K562 (cell line): Measurements from ENCODE around the gene SON. TPM values are rescaled to one million over a fixed set of nuclear protein-coding genes. Genes with fewer than 3 reads are reported as not detected.

Source experiments
- CEBPG ChIP-seq, 3 experiments: fragments of 200-800 bp in 1 of 3; sonication (Bioruptor generic) in 1 of 3; sonication (generic) in 1 of 3; formaldehyde crosslinking in 1 of 3; IDR thresholded peaks in 2 of 3; conservative IDR thresholded peaks in 1 of 3; 2 replicates each; pipeline versions ENCODE4 v1.6.1 to v1.8.0; 2016 to 2022; ENCODE audit warnings: missing compliant biosample characterization in 2 of 3, missing genetic modification characterization in 2 of 3, mild to moderate bottlenecking in 1 of 3, missing genetic modification reagents in 1 of 3
- CREBBP ChIP-seq: IDR thresholded peaks from one replicate; pipeline ENCODE4 v1.6.1; 2012; ENCODE audit warnings: low read depth, mild to moderate bottlenecking, control low read depth, inconsistent platforms, low read length
- GTF2E2 ChIP-seq: fragments of 200-800 bp; sonication (Bioruptor generic); IDR thresholded peaks from 2 replicates; pipeline ENCODE4 v1.6.1; 2016; ENCODE audit warnings: missing genetic modification characterization, missing compliant biosample characterization
- MAZ ChIP-seq, 2 experiments: fragments of 450-650 bp in 1 of 2; sonication (generic) in 1 of 2; formaldehyde crosslinking; IDR thresholded peaks in 1 of 2; conservative IDR thresholded peaks in 1 of 2; 2 replicates each; pipeline versions ENCODE4 v1.4.0 to v1.5.0; 2020; ENCODE audit warnings: mild to moderate bottlenecking in 1 of 2, missing genetic modification reagents in 1 of 2
- MBD2 ChIP-seq: sonication (generic); IDR thresholded peaks from 2 replicates; pipeline ENCODE4 v1.6.1; 2016; ENCODE audit warnings: low read depth, borderline replicate concordance
- MCM7 ChIP-seq, 2 experiments: fragments of 450-650 bp; IDR thresholded peaks; 2 replicates each; pipeline ENCODE4 v1.6.1; 2016 to 2018
- MXI1 ChIP-seq: IDR thresholded peaks from 2 replicates; pipeline ENCODE4 v1.6.1; 2011; ENCODE audit warnings: low read depth, mild to moderate bottlenecking, improper control_type of control experiment, low read length
- NFE2 ChIP-seq: IDR thresholded peaks from 2 replicates; pipeline ENCODE4 v1.6.1; 2014; ENCODE audit warnings: antibody characterized with exemption, low read depth
- NUFIP1 ChIP-seq: fragments of 450-650 bp; IDR thresholded peaks from 2 replicates; pipeline ENCODE4 v1.6.1; 2018; ENCODE audit not compliant: partially characterized antibody
- SAP30 ChIP-seq: fragments of 200-600 bp; sonication (generic); IDR thresholded peaks from 2 replicates; pipeline ENCODE4 v1.6.1; 2012; ENCODE audit warnings: borderline replicate concordance, low read depth, mild to moderate bottlenecking, moderate library complexity, low read length, control low read depth, inconsistent platforms; ENCODE audit not compliant: insufficient read depth, poor library complexity, severe bottlenecking
- SMAD2 ChIP-seq: fragments of 150-350 bp; IDR thresholded peaks from 2 replicates; pipeline ENCODE4 v1.6.1; 2014; ENCODE audit warnings: low read depth, mild to moderate bottlenecking, low read length
- SMAD4 ChIP-seq: fragments of 250-450 bp; sonication (Bioruptor Pico); conservative IDR thresholded peaks from 2 replicates; pipeline ENCODE4 v1.8.0; 2021; ENCODE audit warnings: inconsistent platforms, mild to moderate bottlenecking, moderate library complexity
- SREBF1 ChIP-seq: fragments of 150-350 bp; IDR thresholded peaks from 2 replicates; pipeline ENCODE4 v1.6.1; 2014; ENCODE audit warnings: antibody characterized with exemption, low read depth, low read length, borderline replicate concordance
- TCF7 ChIP-seq: sonication (generic); IDR thresholded peaks from 2 replicates; pipeline ENCODE4 v1.6.1; 2016; ENCODE audit warnings: antibody characterized with exemption, borderline replicate concordance
- ZBTB1 ChIP-seq: sonication (generic); formaldehyde crosslinking; IDR thresholded peaks from 2 replicates; pipeline ENCODE4 v1.8.1; 2023; ENCODE audit warnings: missing genetic modification reagents, low read depth, mild to moderate bottlenecking, borderline replicate concordance
- ZBTB8A ChIP-seq: fragments of 450-650 bp; IDR thresholded peaks from 2 replicates; pipeline ENCODE4 v1.6.1; 2018; ENCODE audit warnings: mild to moderate bottlenecking, moderate library complexity; ENCODE audit not compliant: partially characterized antibody
- ZFP30 ChIP-seq: fragments of 250-450 bp; sonication (Bioruptor Pico); IDR thresholded peaks from 2 replicates; pipeline ENCODE4 v1.8.0; 2022; ENCODE audit warnings: moderate library complexity, mild to moderate bottlenecking, inconsistent platforms, borderline replicate concordance
- ZNF146 ChIP-seq: IDR thresholded peaks from one replicate; pipeline ENCODE4 v1.6.1; 2018; ENCODE audit warnings: missing compliant biosample characterization; ENCODE audit not compliant: unreplicated experiment
- ZNF57 ChIP-seq: fragments of 450-650 bp; formaldehyde crosslinking; IDR thresholded peaks from 2 replicates; pipeline ENCODE4 v1.4.0; 2020; ENCODE audit warnings: mild to moderate bottlenecking, moderate library complexity
- ZNF766 ChIP-seq: fragments of 200-800 bp; sonication (Bioruptor generic); conservative IDR thresholded peaks from 2 replicates; pipeline ENCODE4 v1.6.1; 2016; ENCODE audit warnings: missing genetic modification characterization, missing compliant biosample characterization
- polyA plus RNA-seq, 8 experiments: library from polyadenylated mRNA; depleted of rRNA in 4 of 8; stranded (reverse) in 5 of 8; unstranded in 3 of 8; fragments of >200 nt; fragmentation: Nextera tagmentation in 2 of 8; fragmentation: Illumina TruSeq in 1 of 8; extraction: Ambion mirVana in 2 of 8; extraction: Trizol in 1 of 8; gene quantifications; 2 replicates each; pipeline versions ENCODE4 v1.2.1 to v1.2.3, GENCODE V29; 2011 to 2014; ENCODE audit warnings: inconsistent platforms in 1 of 8, missing spikeins in 1 of 8
- total RNA-seq, 7 experiments: library from RNA; depleted of rRNA in 6 of 7; stranded (reverse); fragments of >200 nt in 6 of 7; fragmentation: Illumina TruSeq in 2 of 7; extraction: Trizol in 2 of 7; gene quantifications; 2 replicates each; pipeline versions ENCODE4 v1.2.1 to v1.2.3, GENCODE V29; 2011 to 2021; ENCODE audit warnings: low replicate concordance in 1 of 7
- TF ChIP-seq, protein P1 (sequence below): fragments of 450-650 bp; IDR thresholded peaks from 2 replicates; pipeline ENCODE4 v1.7.0; 2016; ENCODE audit warnings: borderline replicate concordance
- TF ChIP-seq, protein P2 (sequence below), 2 experiments: fragments of 450-650 bp; conservative IDR thresholded peaks; 2 replicates each; pipeline ENCODE4 v1.6.1; 2017; ENCODE audit warnings: mild to moderate bottlenecking in 2 of 2, moderate library complexity in 2 of 2
- TF ChIP-seq, protein P3 (sequence below): fragments of 450-650 bp; IDR thresholded peaks from one replicate; pipeline ENCODE4 v1.6.1; 2018; ENCODE audit warnings: mild to moderate bottlenecking, moderate library complexity; ENCODE audit not compliant: partially characterized antibody

SON gene
- total and polyA plus RNA-seq, 9 of the 15 experiments (the other 6 are each of a cell fraction or from before 2014, with no cell fraction given) = 105 to 742 (median 187) TPM

DNA sequence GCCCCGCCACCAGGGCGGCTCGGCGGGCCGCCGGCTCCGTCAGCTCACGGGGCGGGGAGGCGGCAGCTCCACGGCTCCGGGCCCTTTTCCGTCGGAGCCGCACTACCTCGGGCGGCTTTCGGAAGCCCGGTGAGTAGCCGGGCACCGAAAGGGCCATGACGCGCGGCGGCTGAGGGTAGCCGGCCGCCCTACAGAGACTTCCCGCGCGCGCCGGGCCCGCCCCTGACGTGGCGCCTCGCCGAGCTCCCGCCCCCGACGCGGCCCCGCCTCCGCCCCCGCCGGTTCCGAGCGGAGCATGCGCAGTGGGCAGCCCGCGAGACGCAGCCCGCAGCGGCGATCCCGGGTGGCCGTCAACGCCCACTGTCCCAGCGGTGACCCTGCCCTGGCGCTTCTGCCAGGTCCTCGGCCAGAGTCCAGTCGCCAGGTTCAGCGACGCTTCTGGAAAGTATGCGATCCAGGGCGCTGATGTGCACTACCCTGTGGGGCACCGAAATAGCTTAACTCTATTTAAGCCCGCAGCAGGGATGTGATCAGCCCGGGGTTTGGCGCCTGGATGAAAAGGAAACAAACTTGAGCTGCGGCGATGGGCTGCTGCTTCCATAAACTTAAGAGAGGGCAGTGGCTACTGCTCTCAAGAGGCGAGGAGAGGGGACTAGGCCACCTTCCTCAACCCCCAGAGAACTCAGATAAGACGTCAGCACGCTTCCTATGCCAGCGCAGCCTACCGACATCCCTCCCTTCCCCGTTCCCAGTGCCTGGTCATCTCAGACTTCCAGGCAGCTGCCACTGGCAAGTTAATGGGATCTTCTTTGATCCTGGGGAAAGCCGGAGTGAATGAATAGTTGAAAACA, 45.9 kb downstream of the SON start, which contains the start of gene DONSON (continued):
- peak; percentile 44; the same call in 1 of the 2 replicates for TF ChIP-seq ZBTB1
- peak; percentile 36; the same call in 1 of the 2 replicates for TF ChIP-seq MBD2
- no peak for TF ChIP-seq SREBF1
- no peak for TF ChIP-seq CEBPG (CRISPR knock-in tag; IDR thresholded peaks at IDR 0.05)
- TF ChIP-seq CEBPG (tag; conservative IDR thresholded peaks at IDR 0.05 in 1 of 2, IDR thresholded peaks at IDR 0.05 in 1 of 2) = no peak
- TF ChIP-seq MCM7 (IDR thresholded peaks at IDR 0.05) = no peak
- TF ChIP-seq ZNF766 (CRISPR knock-in tag) = no peak
- no peak for TF ChIP-seq ZBTB8A
- TF ChIP-seq MAZ (CRISPR knock-in tag; conservative IDR thresholded peaks at IDR 0.05 in 1 of 2, IDR thresholded peaks at IDR 0.05 in 1 of 2) = peak; percentile 29 to 87
- TF ChIP-seq MXI1 = no peak
- TF ChIP-seq ZNF57 (CRISPR knock-in tag) = no peak
- peak; percentile 55 for TF ChIP-seq GTF2E2 (tag)
- no peak for TF ChIP-seq TCF7
- TF ChIP-seq NUFIP1 = no peak
- TF ChIP-seq, protein P1, sequence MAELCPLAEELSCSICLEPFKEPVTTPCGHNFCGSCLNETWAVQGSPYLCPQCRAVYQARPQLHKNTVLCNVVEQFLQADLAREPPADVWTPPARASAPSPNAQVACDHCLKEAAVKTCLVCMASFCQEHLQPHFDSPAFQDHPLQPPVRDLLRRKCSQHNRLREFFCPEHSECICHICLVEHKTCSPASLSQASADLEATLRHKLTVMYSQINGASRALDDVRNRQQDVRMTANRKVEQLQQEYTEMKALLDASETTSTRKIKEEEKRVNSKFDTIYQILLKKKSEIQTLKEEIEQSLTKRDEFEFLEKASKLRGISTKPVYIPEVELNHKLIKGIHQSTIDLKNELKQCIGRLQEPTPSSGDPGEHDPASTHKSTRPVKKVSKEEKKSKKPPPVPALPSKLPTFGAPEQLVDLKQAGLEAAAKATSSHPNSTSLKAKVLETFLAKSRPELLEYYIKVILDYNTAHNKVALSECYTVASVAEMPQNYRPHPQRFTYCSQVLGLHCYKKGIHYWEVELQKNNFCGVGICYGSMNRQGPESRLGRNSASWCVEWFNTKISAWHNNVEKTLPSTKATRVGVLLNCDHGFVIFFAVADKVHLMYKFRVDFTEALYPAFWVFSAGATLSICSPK = no peak
- TF ChIP-seq SMAD4 (CRISPR knock-in tag) = peak; percentile 68; the same call in 1 of the 2 replicates
- TF ChIP-seq, protein P2, sequence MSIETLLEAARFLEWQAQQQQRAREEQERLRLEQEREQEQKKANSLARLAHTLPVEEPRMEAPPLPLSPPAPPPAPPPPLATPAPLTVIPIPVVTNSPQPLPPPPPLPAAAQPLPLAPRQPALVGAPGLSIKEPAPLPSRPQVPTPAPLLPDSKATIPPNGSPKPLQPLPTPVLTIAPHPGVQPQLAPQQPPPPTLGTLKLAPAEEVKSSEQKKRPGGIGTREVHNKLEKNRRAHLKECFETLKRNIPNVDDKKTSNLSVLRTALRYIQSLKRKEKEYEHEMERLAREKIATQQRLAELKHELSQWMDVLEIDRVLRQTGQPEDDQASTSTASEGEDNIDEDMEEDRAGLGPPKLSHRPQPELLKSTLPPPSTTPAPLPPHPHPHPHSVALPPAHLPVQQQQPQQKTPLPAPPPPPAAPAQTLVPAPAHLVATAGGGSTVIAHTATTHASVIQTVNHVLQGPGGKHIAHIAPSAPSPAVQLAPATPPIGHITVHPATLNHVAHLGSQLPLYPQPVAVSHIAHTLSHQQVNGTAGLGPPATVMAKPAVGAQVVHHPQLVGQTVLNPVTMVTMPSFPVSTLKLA (conservative IDR thresholded peaks at IDR 0.05) = no peak; a peak in 2 of 4 replicates
- TF ChIP-seq, protein P3, sequence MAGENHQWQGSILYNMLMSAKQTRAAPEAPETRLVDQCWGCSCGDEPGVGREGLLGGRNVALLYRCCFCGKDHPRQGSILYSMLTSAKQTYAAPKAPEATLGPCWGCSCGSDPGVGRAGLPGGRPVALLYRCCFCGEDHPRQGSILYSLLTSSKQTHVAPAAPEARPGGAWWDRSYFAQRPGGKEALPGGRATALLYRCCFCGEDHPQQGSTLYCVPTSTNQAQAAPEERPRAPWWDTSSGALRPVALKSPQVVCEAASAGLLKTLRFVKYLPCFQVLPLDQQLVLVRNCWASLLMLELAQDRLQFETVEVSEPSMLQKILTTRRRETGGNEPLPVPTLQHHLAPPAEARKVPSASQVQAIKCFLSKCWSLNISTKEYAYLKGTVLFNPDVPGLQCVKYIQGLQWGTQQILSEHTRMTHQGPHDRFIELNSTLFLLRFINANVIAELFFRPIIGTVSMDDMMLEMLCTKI = no peak
- no peak for TF ChIP-seq CREBBP
- no peak for TF ChIP-seq SMAD2
- no peak for TF ChIP-seq NFE2
- no peak for TF ChIP-seq ZFP30 (CRISPR knock-in tag)
- TF ChIP-seq ZNF146 = no peak
- no peak for TF ChIP-seq SAP30
